GM19240 (cell line): Measurements from ENCODE around the gene CNNM4.

Source experiments
- DNase-seq: peaks from one replicate; pipeline ENCODE4 v3.0.0; 2011; ENCODE audit warnings: low spot score; ENCODE audit not compliant: insufficient read length

CNNM4 gene

GRCh38 chr2:96810783-96811192, 50.1 kb downstream of the CNNM4 start:
- no peak for DNase-seq

- DNase-seq = no peak
These were observed 51.2 kb downstream of the CNNM4 start for GRCh38 chr2:96811917-96812316.

GRCh38 chr2:96813656-96814055, 53.0 kb downstream of the CNNM4 start:
- DNase-seq = no peak

- no peak for DNase-seq
These were observed 54.8 kb downstream of the CNNM4 start for GRCh38 chr2:96815326-96816126.

GRCh38 chr2:96816127-96816835, 55.6 kb downstream of the CNNM4 start, which contains the start of gene CNNM3:
TSS of gene CNNM3 (plus strand) at chr2:96816268. CDS start at chr2:96816278, 10 bp downstream.
- DNase-seq = peak; percentile 99

- no peak for DNase-seq
These were observed 56.4 kb downstream of the CNNM4 start for GRCh38 chr2:96816836-96817702.

- no peak for DNase-seq
These were observed 57.2 kb downstream of the CNNM4 start for GRCh38 chr2:96817882-96818281.

GRCh38 chr2:96819128-96819875, 58.6 kb downstream of the CNNM4 start:
- no peak for DNase-seq

- no peak for DNase-seq
These were observed 59.3 kb downstream of the CNNM4 start for GRCh38 chr2:96819876-96820511.

- DNase-seq = no peak
These were observed 60.5 kb downstream of the CNNM4 start for GRCh38 chr2:96821113-96821675.

GRCh38 chr2:96822786-96823185, 62.1 kb downstream of the CNNM4 start:
- DNase-seq = no peak

- no peak for DNase-seq
These were observed 62.5 kb downstream of the CNNM4 start for GRCh38 chr2:96823198-96823597.

GRCh38 chr2:96824079-96824870, 63.6 kb downstream of the CNNM4 start:
- no peak for DNase-seq

GRCh38 chr2:96825057-96825456, 64.4 kb downstream of the CNNM4 start:
- DNase-seq = no peak

GRCh38 chr2:96826546-96827278, 66.0 kb downstream of the CNNM4 start:
- no peak for DNase-seq

GRCh38 chr2:96828436-96828835, 67.7 kb downstream of the CNNM4 start:
- no peak for DNase-seq

GRCh38 chr2:96828874-96829273, 68.2 kb downstream of the CNNM4 start:
- DNase-seq = no peak

GRCh38 chr2:96830044-96830562, 69.4 kb downstream of the CNNM4 start:
- no peak for DNase-seq
